HG03097 (cell line): ENCODE measurements around the gene TMCC1.
"Not testable (repeated sequence)": the region's sequence is repeated elsewhere in the genome, so short reads cannot be mapped to it uniquely, and the experiment has no call there.

ENCODE experiments used
- ATAC-seq: cut with Tn5 transposase; IDR thresholded peaks from one replicate; pipeline ENCODE4 v1.9.1; 2021; ENCODE audit not compliant: unreplicated experiment, low FRiP score

The TMCC1 gene

DNA sequence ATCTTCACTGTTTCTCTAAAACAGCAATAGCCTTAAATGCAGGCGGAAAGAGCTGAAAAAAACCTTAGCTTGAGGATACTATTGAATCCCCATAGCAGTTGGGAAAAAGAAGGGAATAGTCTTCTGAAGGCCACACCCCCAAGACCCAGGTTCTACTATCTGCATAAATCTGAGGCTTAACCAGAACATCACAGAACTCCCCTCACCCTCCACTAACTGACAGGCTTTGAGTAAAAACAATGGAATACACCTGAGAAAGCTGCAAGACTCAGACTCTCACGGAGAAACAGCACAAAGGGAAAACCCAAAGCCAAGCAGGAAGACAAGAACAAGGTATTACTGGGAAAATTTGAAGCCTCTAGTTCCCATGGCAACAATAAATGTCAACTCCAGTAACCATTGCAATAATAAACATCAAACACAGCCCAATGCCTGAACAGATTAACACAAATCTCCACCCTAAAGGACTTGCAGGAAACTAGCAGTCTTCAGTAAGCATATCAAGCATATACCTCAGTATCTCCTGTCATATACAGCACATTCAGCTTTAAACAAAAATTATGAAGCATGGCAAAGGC is 56.4 kb downstream of the TMCC1 start:
- no peak for ATAC-seq

DNA sequence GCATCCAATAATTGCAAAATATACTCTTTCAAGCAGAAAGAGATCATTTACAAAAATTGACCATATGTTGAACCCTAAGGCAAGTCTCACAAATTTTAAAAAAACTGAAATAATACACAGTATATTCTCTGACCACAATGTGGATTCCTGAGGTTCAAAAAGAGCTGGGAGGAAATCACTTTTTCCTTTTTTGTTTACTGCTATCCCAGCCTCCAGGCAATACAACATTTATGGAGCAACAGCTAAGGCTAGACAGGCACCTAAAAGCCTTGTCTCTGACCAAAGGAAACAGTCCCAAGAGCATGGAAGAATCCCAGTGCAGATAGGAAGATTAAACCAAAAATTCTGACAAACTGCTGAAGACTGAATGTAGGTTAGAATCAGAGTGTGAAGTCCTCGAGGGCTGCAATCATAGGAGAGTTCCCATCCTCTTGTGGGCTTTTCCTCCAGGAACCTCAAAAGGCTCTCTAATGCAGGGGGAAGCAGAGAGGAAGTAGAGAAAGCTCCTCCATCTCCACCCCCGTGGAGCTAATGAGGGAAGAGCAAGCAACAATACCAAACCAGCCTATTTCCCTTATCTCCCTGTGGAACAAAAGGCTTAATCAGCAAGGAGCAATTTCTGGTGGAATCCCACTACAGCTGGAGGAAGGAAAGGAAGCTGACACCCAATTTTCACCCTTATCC is 57.0 kb downstream of the TMCC1 start:
- no peak for ATAC-seq

DNA sequence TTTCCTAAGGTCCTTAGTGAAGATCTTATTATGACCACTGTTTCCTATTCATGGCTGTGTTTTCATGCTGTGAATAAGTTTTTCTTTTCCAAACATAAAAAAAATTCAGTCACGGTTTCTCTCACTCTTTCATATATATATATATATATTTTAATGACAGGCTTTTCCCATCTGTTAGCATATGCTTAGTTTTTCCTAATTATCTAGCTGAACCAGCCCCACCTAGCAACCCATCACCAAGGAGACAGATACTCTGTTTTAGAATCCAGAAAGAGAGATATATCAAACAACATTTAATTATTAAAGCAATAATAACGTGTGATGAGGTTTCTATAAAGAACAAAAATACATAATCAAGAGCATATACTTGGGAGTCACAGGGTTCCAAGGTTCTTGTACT is 58.3 kb downstream of the TMCC1 start:
- ATAC-seq: no peak

DNA sequence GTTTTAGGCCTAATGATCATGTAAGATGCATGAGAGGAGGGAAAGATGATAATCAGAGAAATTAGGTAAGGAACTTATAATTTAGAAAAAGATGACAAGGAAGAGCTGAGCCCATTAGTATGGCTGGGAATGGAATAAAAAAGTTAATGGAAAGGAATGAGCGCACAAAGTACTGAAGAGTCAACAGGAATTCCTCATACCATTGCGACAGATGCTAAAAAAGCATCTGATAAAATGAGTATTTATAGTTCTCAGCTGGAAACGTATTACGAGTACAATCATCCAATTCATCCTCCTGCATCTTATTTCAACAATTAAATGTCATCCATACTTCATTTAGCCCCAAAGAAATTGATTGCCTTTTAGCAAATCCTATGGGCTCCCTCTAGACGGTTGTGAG is 58.9 kb downstream of the TMCC1 start:
- ATAC-seq: no peak

DNA sequence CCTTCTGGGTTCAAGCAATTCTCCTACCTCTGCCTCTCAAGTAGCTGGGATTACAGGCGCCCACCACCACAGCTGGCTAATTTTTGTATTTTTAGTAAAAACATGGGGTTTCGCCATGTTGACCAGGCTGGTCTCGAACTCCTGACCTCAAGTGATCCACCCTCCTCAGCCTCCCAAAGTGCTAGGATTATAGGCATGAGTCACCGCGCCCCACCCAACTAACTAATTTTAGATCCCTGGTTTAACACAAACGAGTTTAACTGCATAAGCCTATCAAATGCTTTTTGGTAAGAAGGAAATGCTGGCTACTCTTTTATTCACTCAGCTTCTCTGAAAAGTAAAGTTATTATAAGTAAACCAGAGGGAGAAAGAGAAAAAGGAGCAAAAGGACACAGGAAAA is 61.6 kb downstream of the TMCC1 start:
- ATAC-seq: not testable (repeated sequence)

DNA sequence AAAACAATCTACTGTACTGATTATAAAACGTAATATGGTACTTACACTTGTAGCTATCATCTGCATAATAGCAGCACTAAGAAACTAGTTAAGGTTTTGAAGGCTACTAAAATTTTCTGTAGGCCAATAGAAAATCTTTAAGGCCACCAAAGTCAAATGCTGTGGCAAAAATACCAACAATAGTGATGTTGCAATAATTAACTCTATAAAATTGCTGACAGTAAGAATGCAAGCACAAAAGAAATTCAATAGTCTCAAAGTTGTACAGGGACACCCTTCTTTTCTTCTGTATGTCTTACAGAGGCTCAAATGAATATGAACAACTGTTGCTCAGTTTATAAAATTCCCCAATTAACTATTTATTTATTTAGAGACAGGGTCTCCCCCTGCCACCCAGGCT is 62.0 kb downstream of the TMCC1 start:
- ATAC-seq: no peak

DNA sequence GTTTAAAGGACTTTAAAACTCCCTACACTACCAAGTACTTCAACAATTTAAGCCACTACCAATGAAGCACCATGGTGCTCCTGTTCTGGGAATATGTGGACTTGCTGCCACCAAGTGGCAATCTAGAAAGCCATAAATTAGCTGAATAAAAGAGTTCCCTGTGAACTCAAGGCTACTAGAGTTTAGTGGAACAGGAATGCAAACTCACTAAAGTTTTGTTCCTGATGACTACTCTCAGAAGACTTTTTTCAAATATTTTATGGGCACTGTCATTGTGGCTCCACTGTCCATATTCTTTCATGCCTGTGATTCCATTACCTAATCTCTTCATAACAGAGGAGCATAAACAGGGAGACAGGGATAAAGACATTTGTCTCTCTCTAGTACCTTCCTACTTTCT is 63.9 kb downstream of the TMCC1 start:
- ATAC-seq: no peak

DNA sequence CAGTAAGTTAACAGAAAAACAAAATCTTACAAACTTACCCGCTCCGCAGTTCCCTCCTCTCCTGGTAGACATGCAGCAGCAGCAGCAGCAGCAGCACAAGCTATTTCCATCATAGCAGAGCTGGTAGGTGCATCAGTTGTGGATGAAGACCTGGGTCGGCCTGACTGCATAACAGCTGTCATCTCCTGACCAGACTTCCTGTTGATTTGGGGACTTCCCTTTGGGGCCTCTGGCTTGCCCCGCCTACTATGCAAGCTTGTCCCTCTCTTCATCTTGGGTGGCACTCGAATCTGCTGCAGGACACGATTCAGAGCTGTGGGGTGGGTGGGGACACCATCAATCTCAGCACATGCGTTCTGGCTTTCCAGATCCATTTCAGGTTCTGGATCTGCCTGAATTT is 65.7 kb downstream of the TMCC1 start:
- peak; percentile 69 for ATAC-seq

DNA sequence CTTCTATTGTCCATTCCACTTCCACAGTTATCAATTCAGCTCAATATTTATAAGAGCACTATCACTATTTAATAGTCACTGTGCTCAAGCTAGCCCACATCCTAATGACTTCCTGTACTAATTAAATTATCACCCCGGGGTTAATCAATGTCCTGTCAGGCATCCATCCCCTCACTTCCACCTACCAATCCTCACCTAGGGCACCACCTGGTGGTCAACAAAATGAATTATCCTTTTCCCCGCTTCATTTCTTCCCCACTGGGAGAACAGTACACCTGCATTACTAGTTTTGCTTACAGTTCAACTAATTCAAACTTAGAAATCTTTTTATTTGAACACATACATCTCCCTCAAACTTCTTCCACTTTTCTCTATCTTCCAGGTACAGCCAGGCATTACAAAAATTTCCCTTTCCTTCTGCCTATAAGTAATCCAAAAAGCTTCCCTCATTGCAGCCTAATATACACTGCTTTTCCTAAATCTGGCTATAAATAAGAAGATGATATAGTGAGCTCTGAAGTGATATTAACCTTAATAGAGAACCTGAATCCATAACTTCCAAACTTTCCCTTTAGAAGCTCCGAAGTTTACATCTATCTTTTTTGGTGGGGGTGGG is 68.5 kb downstream of the TMCC1 start:
- ATAC-seq: no peak

DNA sequence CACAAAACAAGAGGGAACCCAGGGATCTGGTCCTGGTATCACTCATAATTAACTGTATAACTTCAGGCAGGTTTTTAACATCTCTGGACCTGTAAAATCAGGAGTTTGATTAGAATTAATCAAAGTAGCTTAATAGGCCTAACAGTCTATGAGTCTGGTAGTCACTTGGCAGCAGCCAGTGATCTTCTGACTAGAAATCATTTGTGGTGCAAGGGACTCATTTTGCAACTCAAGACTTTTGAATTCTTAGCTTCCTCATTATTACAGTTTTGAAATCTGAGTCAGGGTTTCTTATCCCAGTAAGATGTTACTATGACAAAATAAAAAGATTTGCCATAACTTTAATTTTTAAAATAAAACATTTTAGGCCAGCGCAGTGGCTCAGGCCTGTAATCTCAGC is 70.8 kb downstream of the TMCC1 start:
- ATAC-seq: no peak

DNA sequence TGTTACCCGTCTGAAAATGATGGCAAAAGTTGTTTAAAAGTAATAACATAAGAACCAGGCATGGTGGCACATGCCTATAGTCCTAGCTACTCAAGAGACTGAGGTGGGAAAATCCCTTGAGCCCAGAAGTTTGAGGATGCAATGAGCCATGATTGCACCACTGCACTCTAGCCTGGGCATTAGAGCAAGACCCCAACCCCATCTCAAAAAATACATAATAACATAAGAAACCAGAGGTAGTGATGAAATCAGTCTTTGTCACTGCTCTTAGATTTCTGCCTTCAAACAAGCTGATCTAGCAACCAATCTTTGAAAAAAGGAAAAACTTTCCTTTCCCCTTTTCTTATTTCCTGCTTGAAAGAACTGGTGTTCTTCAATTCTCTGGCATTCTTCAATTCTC is 71.3 kb downstream of the TMCC1 start:
- ATAC-seq: no peak

DNA sequence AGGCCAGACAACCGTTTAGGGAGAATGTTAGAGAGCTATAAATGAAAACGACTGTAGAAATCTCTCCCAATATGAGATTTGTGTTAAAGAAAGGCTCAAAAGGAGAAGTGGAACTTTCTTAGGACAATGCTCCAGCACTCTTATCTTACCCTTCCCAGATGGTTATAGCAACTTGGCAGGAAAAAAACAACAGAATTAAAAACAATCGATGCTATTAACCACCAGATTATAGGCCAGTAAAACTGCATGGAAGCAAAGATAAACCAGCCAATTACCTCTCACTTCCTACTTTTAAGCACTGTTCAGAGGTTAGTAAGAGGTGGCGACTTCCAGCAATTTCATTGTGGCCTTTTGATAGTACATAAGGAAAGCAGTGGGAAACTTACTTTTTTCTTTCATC is 72.9 kb downstream of the TMCC1 start:
- no peak for ATAC-seq

DNA sequence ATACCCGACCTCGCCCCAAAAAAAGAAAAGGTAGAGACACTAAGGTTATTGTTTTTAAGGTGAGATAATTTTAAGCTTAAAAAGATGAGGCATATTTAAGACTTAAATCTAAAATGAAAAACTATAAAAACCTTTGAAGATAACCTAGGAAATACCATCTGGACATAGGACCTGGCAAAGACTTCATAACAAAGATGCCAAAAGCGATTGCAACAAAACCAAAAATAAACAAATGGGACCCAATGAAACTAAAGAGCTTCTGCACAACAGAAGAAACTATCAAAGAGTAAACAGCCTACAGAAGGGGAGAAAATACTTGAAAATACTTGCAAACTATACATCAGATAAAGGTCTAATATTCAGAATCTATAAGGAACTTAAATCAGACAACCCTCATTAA is 80.9 kb downstream of the TMCC1 start:
- no peak for ATAC-seq

DNA sequence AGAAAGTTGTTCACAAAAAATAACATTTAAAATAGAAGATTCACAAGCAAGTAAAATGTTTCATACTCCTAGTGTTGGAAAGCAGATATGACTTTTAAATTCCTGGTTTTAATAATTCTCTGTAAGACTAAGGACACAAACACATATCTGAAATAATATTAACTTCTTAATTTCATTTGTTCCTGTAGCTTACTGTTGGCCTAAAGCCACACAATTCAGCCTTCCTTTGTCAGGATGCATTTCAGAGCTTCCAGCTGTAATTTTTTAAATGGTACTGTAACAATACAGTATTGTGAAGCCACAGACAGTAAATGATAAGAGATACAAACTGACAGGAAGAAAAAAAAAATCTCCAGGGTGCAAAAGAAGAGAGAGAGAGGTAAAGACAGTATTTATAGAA is 84.2 kb downstream of the TMCC1 start:
- ATAC-seq: no peak

DNA sequence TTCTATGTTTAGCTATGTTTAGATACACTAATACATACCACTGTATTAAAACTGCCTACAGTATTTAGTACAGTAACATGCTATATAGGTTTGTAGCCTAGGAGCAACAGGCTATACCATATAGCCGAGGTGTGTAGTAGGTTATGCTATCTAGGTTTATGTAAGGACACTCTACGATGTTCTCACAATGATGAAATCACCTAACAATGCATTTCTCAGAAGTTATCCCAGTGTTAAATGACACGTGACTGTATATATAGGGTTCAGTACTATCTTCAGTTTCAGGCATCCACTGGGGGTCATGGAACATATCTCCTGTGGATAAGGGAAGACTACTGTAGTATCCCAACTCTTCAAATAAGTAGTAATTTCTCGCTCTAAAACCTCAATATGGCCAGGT is 97.4 kb downstream of the TMCC1 start:
- ATAC-seq: no peak

DNA sequence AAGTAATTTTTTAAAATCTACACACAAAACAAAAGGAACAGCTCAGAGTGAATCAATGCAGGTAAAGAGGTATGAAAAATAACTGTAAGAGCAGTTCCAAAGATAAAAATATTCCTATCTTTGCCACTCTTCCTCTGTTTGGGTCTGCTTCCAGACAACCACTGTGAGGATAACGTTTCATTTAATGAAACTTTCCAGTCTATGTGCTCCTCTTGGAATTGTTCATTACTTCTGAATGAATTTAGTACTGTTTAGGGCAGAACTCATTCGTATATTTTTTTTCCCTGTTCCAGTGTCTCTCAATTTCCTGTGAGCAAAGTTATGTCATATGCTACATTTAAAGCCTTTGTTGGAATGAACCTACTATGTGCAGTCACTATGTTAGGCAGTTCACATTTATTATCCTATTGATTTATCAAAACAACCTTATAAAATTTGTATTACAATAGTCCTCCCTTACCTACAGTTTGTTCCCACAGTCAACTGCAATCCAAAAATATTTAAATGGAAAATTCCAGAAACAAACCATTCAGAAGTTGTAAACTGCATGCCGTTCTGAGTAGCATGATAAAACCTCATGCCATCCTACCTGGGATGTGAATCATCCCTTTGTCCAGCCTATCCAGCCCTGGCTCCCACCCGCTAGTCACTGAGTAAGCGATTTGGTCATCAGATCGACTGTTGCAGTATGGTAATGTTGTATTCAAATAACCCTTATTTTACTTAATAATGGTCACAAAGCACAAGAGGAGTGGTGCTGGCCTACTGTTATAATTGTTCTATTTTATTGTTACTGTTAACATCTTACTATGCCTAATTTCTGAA is 98.1 kb downstream of the TMCC1 start:
- no peak for ATAC-seq

DNA sequence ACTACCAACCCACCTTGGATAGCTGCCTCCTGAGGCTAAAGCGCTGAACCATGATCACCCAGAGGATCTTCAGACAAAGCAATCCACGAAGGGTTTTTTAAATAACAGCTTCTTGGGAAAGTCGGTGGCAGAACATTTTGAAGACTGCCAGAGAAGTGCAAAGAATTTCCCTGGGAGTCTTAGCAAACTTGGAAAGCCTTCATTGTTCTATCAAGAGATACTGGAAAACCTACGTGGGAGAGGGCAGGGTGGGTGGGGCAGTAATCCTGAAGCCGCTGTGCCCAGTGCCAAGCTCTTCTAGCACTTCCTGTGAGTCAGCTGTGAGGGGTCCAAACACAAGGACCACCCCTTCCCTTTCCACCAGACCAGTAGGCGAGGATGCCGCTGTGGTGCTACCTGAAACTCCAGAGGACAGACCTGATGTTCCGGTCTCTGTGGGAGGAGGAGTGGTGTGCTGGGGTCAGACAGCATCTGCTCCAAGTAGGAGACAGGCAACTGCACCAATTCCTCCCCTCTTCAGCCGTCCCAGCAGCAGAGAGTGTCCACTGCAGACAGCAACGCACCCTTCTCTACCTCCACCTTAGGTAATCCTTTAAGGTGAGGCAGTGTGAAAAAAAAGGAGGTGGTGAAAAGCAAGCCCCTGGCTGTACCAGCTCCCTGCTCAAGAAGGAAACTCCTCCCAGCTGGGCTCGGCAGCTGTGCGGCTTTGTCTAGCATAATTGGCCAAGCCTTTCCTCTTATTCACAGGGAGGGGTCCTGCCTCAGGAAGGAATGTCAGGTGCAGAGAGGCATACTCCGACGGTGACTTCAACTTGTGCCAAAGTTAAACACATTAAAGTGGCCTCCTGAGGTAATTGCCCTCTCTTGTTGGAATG is 99.0 kb downstream of the TMCC1 start:
- ATAC-seq: peak; percentile 77

DNA sequence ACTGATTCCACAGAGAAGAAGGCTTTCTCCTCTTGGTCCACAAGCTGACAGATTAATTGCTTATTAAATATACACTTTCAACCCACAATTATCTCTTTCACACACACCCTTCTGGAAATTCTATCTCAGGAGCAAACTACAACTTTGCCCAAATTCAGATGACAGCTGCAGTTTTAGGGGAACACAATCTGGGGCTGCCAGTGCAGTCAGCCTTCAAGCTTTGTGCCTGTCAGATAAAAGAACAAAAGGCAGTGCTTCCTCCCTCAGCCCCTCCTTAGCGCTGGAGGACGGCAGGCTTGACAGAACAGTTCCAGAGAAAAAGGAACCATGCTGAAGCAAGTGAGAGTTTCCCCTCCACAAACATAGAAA is 99.6 kb downstream of the TMCC1 start:
- no peak for ATAC-seq

DNA sequence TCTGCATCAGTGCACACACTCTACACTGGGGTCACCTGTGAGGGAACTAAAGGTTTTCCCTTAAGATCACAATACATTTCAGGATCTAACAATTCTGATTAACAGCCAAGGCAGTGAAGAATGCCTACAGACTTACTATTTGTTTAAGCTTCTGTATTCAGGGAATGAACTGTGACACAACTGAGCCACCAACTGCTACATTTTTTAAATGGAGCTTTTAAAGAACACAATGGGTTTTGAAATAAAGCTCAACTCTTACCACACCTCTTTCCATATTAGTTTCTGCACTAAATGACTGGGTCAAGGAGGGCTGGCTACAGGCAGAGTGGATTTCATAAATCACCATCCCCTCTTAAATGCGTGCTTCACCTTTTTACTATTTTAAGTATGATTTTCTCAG is 100.2 kb downstream of the TMCC1 start:
- ATAC-seq: no peak

DNA sequence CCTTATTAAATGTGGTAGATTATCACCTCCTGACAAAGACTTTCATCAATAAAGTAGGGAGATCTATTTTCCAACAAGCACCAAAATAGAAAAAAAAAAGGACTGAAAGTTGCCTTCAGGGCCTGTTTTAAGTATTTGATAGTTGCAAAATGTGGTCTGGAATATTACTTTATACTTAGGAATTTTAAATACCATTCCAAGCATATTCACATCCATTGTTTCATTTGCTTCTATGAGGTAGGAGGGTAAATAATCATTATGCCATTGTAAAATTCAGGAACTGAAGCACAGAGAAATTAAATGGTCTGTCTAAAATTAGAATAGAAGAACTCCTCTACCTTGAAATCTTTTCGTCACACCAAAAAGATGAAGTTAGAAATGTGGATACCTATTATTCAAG is 110.0 kb downstream of the TMCC1 start:
- ATAC-seq: no peak

DNA sequence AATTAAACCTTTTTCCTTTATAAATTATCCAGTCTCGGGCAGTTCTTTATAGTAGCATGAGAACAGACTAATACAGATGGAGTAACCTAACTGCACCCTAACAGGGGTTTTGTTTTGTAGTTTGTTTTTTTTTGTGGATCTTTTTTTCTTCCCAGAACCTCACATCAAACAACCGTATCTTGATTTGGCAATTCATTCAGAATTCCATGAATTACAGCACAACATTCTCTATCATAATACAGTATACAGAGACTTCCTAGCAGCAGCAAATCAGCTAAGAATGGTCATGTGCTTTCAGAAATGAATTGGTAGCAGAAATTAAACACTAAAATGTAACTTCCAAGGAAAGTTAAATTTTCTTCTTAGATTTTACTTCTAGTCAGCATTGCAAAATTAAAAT is 114.6 kb downstream of the TMCC1 start:
- ATAC-seq: no peak
